HEK293 (cell line): ENCODE data around the gene HRCT1.

ENCODE experiments used
- EGR2 ChIP-seq: fragments of 450-650 bp; formaldehyde crosslinking; IDR thresholded peaks from 2 replicates; pipeline ENCODE4 v1.5.1; 2016; ENCODE audit warnings: low read depth, missing biosample characterization, missing genetic modification characterization
- GLI4 ChIP-seq: fragments of 450-650 bp; formaldehyde crosslinking; IDR thresholded peaks from 2 replicates; pipeline ENCODE4 v1.5.1; 2016; ENCODE audit warnings: missing biosample characterization, missing genetic modification characterization
- MZF1 ChIP-seq: fragments of 450-650 bp; formaldehyde crosslinking; IDR thresholded peaks from 2 replicates; pipeline ENCODE4 v1.5.1; 2017; ENCODE audit warnings: missing biosample characterization, missing genetic modification characterization, borderline replicate concordance
- ZNF10 ChIP-seq: fragments of 450-650 bp; formaldehyde crosslinking; IDR thresholded peaks from 2 replicates; pipeline ENCODE4 v1.5.1; 2017; ENCODE audit warnings: missing biosample characterization, missing genetic modification characterization
- ZNF138 ChIP-seq: fragments of 450-650 bp; formaldehyde crosslinking; IDR thresholded peaks from 2 replicates; pipeline ENCODE4 v1.5.1; 2016; ENCODE audit warnings: missing biosample characterization, missing genetic modification characterization, borderline replicate concordance
- ZNF302 ChIP-seq: fragments of 450-650 bp; formaldehyde crosslinking; IDR thresholded peaks from 2 replicates; pipeline ENCODE4 v1.5.1; 2016; ENCODE audit warnings: missing biosample characterization, missing genetic modification characterization, low read depth
- ZNF335 ChIP-seq: fragments of 450-650 bp; formaldehyde crosslinking; conservative IDR thresholded peaks from 2 replicates; pipeline ENCODE4 v1.5.1; 2016; ENCODE audit warnings: missing biosample characterization, missing genetic modification characterization
- ZNF391 ChIP-seq: fragments of 450-650 bp; formaldehyde crosslinking; IDR thresholded peaks from 2 replicates; pipeline ENCODE4 v1.5.1; 2016; ENCODE audit warnings: low read depth, missing biosample characterization, missing genetic modification characterization, borderline replicate concordance
- ZNF596 ChIP-seq: fragments of 450-650 bp; IDR thresholded peaks from 2 replicates; pipeline ENCODE4 v1.5.0; 2018; ENCODE audit warnings: missing biosample characterization, mild to moderate bottlenecking, missing genetic modification characterization, moderate library complexity
- TF ChIP-seq, protein P1 (sequence below): fragments of 450-650 bp; formaldehyde crosslinking; IDR thresholded peaks from 2 replicates; pipeline ENCODE4 v1.5.1; 2016; ENCODE audit warnings: missing biosample characterization, missing genetic modification characterization
- TF ChIP-seq, protein P2 (sequence below): fragments of 450-650 bp; formaldehyde crosslinking; IDR thresholded peaks from 2 replicates; pipeline ENCODE4 v1.5.1; 2017; ENCODE audit warnings: missing biosample characterization, missing genetic modification characterization
- TF ChIP-seq, protein P3 (sequence below): fragments of 450-650 bp; formaldehyde crosslinking; IDR thresholded peaks from 2 replicates; pipeline ENCODE4 v1.5.1; 2016; ENCODE audit warnings: missing biosample characterization, missing genetic modification characterization

DNA sequence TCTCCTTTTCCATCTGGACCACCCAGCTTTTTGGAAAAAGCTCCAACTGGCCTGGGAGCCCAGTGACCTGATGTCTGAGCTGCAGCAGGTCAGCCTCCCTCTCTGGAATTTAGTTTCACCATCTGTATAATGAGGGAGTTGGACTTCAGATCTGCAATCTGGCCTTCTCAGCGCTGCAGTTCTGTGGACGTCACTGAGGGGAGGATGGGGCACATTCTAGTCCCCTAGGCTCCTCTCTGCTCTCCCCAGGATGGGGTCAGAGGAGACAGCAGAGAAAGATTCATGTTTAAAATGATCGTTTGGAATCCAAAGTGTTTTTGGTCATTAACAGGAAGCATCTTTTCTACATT is 46.0 kb upstream of the HRCT1 start:
- TF ChIP-seq, protein P1, sequence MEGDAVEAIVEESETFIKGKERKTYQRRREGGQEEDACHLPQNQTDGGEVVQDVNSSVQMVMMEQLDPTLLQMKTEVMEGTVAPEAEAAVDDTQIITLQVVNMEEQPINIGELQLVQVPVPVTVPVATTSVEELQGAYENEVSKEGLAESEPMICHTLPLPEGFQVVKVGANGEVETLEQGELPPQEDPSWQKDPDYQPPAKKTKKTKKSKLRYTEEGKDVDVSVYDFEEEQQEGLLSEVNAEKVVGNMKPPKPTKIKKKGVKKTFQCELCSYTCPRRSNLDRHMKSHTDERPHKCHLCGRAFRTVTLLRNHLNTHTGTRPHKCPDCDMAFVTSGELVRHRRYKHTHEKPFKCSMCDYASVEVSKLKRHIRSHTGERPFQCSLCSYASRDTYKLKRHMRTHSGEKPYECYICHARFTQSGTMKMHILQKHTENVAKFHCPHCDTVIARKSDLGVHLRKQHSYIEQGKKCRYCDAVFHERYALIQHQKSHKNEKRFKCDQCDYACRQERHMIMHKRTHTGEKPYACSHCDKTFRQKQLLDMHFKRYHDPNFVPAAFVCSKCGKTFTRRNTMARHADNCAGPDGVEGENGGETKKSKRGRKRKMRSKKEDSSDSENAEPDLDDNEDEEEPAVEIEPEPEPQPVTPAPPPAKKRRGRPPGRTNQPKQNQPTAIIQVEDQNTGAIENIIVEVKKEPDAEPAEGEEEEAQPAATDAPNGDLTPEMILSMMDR (tag by site-specific recombination), result no peak
- TF ChIP-seq, protein P2, sequence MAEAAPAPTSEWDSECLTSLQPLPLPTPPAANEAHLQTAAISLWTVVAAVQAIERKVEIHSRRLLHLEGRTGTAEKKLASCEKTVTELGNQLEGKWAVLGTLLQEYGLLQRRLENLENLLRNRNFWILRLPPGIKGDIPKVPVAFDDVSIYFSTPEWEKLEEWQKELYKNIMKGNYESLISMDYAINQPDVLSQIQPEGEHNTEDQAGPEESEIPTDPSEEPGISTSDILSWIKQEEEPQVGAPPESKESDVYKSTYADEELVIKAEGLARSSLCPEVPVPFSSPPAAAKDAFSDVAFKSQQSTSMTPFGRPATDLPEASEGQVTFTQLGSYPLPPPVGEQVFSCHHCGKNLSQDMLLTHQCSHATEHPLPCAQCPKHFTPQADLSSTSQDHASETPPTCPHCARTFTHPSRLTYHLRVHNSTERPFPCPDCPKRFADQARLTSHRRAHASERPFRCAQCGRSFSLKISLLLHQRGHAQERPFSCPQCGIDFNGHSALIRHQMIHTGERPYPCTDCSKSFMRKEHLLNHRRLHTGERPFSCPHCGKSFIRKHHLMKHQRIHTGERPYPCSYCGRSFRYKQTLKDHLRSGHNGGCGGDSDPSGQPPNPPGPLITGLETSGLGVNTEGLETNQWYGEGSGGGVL, result no peak
- TF ChIP-seq ZNF10 (no peak), ZNF391 (tag by site-specific recombination) (no peak), ZNF302 (no peak), ZNF596 (tag by site-specific recombination) (no peak), GLI4 (no peak), ZNF335 (tag by site-specific recombination) (no peak), EGR2 (no peak), MZF1 (tag by site-specific recombination) (no peak), ZNF138 (no peak)
- TF ChIP-seq, protein P3, sequence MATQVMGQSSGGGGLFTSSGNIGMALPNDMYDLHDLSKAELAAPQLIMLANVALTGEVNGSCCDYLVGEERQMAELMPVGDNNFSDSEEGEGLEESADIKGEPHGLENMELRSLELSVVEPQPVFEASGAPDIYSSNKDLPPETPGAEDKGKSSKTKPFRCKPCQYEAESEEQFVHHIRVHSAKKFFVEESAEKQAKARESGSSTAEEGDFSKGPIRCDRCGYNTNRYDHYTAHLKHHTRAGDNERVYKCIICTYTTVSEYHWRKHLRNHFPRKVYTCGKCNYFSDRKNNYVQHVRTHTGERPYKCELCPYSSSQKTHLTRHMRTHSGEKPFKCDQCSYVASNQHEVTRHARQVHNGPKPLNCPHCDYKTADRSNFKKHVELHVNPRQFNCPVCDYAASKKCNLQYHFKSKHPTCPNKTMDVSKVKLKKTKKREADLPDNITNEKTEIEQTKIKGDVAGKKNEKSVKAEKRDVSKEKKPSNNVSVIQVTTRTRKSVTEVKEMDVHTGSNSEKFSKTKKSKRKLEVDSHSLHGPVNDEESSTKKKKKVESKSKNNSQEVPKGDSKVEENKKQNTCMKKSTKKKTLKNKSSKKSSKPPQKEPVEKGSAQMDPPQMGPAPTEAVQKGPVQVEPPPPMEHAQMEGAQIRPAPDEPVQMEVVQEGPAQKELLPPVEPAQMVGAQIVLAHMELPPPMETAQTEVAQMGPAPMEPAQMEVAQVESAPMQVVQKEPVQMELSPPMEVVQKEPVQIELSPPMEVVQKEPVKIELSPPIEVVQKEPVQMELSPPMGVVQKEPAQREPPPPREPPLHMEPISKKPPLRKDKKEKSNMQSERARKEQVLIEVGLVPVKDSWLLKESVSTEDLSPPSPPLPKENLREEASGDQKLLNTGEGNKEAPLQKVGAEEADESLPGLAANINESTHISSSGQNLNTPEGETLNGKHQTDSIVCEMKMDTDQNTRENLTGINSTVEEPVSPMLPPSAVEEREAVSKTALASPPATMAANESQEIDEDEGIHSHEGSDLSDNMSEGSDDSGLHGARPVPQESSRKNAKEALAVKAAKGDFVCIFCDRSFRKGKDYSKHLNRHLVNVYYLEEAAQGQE (tag by site-specific recombination), result no peak
